HG03520 (cell line): ENCODE measurements around the gene DHX29.

ENCODE experiments used
- ATAC-seq: cut with Tn5 transposase; IDR thresholded peaks from one replicate; pipeline ENCODE4 v1.9.1; 2021; ENCODE audit warnings: mild to moderate bottlenecking, moderate library complexity; ENCODE audit not compliant: unreplicated experiment

Gene DHX29

DNA sequence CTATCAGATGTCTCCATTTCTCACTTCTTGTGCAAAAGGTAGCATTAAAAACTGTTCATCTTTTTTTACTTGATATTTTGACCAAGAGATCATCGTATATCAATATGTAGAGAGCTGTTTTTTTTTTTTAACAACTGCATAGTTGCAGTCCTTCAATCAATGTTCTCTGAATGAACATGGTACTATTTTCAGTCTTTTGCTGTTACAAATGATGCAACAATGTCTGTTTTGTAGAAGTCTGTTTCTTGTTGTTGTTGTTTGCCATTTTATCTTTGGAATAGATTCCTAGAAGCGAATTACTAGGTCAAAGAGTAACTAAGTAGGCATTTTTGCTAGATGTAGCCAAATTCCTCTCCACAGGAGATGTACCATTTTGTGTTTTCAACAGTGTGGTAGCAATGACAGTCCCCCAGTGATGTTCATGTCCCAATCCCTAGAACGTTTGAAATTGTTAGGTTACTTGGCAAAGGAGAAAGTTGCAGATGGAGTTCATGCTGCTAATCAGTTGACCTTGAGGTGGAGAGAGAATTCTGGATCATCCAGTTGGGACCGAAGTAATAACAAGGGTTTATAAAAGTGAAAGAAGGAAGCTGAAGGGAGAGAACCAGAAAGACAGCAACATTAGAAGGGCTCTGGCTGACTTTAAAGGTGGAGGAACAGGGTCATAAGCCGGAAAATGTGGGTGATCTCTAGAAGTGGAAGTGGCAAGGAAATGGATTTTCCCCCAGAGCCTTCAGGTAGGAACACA, 6.5 kb upstream of the DHX29 start:
- ATAC-seq, result no peak

GRCh38 chr5:55308254-55308836, 851 bp upstream of the DHX29 start:
- no peak for ATAC-seq

DNA sequence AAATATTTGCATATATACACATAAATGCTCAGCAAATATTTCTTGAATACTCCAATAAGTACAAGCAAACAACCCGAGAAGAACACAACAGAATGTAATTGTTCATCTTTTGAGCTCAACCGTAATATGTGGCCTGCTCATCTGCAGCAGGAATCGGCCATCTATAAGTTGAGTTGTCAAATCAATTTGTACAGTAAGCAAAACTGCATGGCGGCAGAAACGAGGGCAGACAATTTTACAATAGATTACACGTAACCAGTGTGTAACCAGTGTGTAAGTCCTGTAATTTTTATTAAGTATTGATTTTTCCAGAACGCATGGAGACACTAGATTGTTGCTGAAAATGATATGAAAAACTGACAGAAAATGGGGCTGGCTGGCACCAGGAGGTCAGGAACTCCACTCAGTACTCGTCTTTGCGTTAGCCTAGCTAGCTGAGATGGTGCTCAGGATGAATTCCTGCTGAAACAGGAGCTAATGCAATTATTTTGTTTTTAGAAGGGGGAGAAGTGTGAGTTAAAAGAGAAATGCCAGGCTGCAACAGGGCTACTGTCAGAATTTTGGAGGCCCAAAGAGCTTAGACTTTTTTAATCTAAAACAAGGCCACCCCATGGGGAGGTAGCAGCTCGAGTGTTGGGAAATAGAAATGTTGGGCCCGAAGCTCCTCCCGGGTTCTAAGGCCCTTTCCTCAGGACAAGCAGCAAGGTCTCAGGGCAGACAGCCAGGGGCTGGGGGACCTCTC, 682 bp downstream of the DHX29 start:
- ATAC-seq, result peak; percentile 5

DNA sequence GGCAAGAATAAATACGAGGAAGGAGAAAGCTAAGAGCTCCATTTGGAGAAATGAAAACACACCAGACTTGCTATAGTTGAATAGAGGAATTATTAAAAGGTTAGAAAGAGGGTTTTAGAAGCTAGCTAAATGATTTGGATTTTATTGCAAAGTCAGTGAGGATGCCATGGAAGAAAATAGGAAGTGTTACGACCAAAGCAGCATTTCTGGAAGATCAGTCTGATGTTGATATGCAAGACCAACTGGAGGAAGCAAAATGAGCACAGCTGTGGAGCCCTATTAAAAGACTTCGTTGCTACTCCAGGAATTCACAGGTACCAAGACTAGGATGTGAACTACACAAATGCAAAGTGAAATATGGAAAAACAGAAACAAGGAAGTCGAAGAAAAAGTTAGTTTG, 2.1 kb downstream of the DHX29 start:
- no peak for ATAC-seq

DNA sequence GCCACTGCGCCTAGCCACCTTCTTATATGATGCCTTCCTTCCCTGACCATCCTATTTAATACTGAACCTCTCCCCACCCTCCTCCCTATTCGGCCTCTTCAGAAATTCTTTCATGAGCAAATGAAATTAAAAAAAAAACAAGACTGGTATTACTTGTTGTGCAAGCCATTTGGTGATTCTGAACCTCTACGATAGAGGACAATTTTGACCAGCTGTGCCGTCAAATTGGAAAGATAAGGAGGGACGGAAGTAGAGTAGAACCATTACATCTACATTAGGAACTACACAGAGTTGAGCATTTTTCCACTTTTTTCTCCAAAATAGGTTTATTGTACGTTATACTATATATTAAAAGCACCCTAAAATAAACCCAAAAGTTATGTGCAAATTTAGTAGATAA, 2.9 kb downstream of the DHX29 start:
- no peak for ATAC-seq

GRCh38 chr5:55303238-55303690, 4.2 kb downstream of the DHX29 start:
- no peak for ATAC-seq

- ATAC-seq, result no peak
Observed at GRCh38 chr5:55300890-55301289, 6.6 kb downstream of the DHX29 start.

DNA sequence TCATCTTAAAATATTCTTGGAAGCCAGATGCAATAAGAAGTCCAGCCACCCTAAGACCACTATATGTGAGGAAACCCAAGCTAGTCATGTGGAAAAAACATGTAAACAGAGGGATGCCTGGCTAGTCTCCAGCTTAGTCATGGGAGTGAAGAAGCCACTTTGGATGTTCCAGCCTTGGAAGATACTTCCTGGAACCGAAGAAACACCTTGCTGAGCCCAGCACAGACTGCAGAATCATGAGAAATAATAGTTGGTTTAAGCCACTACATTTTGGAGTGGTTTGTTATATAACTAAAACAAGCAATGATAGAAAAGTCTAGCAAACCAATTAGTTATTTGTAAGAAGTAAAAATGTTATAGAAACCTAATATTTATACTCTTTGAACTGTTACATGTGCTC, 12.6 kb downstream of the DHX29 start:
- no peak for ATAC-seq

DNA sequence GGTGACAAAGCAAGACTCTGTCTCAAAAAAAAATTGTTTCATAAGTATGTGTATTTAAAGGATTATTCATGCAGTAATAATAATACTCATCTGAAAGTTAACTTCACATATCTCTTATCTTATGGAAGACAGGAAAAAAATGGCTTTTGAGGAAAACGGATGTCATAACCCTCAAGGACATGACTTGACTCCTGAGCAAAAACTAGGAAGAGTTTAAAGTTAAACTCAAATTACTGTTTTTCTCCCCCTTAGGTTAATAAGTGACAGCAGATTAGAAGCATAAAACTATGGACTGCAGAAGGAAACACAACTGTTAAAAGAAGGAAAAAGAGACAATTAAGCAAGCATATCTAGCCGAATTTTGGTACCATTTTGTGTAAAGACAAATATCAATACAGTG, 16.5 kb downstream of the DHX29 start:
- ATAC-seq, result no peak

GRCh38 chr5:55289808-55290207, 17.7 kb downstream of the DHX29 start:
- ATAC-seq, result no peak

DNA sequence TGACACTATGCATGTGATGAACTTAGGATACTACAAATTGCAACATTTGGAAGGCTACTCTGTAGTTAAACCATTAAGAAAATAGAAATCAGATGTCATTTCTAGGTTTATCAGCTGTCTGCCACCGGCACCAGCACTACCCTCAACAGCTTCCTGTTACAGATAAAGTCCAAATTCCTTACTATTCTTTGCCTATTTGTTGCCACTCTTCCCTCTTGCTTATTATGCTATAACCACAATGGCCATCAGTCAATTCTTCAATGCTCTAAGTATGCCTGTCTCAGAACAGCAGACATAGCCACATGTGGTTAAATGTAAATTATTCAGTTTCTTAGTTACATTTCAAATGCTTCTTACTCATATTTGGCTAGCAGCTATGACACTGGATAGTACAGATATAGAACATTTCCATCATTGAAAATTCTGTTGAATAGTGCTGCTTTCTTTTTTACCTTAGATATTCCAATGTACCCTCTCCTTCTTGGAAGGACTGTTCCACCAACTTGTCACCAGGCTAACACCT, 21.0 kb downstream of the DHX29 start:
- ATAC-seq, result no peak

DNA sequence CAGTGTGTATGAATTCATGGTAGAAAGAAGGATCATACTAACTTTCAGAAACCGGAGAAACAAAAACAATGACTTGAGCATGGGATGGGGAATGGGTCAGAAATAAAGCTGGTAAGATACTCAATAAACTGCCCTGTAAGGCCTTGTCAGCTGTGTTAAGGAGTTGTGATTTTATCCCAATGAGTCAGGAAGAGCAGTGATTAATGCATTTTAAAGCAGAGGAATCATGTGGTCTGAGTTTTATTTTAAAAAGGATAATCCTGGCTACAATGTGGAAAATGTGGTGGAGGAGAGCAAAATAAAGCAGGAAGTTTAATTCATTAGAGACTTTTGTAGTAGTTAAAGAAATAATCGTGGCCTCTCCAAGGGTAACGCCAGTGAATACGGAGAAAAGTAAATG, 28.7 kb downstream of the DHX29 start:
- no peak for ATAC-seq

GRCh38 chr5:55276771-55277170, 30.7 kb downstream of the DHX29 start:
- no peak for ATAC-seq

- no peak for ATAC-seq
Observed at GRCh38 chr5:55258339-55258738, 49.2 kb downstream of the DHX29 start.

DNA sequence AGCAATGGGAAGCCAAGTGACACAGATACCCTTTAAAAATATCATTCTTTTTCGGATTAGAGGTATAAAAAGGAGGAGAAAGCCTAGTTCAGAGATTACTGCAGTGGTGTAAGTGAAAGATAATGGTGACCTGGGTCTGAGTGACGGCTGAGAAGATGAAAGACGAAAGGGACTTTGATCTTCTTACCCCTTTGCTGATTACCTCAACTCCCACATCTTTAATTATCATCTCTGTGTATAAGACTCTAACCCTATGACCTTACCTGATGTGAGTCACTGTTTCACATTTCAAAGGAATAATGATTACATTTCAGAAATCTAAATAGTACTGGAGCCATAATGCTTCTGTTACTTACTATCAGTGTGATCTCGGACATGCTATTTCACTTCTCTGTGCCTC, 52.7 kb downstream of the DHX29 start:
- no peak for ATAC-seq

DNA sequence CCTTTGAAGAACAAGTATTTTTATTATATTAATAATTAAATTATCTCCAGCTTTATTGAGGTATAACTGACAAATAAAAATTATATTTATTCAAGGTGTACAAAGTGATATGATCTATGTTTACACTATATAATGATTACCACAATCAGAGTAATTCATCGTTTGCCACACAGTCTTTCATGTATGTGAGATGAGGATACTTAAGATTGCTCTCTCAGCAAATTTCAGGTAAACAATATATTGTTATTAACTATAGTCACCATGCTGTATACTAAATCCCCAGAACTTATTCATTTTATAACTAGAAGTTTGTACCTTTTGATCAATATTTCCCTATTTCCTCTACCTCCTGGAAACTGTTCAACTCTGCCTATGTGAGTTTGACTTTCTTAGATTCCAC, 57.4 kb downstream of the DHX29 start:
- no peak for ATAC-seq

DNA sequence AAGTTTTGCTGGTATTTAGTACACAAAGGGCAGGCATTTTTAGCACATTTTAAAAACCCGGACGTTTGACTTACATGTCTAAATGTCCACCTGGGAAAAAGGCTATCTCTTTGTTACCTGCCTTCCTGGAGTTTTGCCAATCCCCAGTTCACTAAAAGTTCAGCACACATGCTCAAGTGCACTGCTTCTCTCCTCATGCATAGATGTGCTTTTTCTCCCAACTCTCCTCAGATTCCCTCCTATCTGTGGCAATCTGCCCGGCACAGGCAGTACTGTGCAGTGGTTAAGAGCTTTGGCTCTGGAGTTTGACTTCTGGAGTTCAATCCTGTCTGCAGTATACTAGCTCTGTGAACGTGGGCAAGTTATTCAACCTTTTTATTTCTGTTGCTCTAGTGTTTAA, 65.7 kb downstream of the DHX29 start:
- no peak for ATAC-seq

- no peak for ATAC-seq
Observed at GRCh38 chr5:55236800-55237199, 70.7 kb downstream of the DHX29 start.

- no peak for ATAC-seq
Observed at GRCh38 chr5:55234121-55234700, 73.3 kb downstream of the DHX29 start.

DNA sequence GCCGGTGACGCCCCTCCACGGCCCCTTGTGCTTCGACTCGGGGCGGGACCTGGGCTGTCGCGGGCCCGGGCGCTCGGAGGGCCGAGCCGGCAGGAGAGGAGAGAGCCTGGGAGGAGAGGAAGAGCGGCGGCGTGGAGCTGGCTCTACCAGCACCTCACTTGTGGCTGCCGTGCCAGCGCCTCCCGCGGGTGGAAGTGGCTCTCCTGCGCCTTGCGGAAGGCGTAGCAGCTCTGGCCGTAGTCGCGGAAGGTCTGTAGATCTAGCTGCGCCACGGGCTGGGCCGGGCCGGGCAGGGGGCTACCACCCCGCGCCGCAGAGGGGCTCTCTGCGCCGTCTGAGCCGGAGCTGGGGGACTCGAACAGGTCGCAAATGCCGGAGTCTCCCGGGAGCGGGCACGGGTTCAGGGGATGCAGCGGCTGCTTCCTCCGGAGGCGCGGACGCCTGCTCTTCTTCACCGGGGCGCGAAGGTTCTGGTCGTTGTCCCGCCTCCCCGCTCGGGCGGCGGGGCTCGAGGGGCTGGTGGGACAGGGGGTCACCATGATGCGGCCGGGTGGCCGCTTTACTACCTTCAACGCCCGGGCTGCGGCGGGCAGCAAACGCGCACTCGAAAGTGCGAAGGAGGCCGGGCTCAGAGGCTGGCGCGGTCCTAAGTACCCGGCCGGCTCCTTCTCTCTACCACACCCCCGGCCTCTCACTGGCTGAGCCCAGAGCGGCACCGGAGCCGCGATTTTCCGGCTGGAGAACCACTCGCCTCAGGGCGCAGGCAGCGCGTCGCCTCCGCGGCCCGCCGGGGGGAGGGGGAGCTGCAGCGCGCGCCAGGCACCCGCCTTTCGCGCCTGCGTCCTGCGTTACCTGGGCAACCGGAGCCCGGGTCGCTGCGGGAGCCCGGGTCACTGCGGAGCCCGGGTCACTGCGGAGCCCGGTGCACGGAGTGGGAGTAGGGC, 74.2 kb downstream of the DHX29 start, which contains the start of gene CCNO:
Gene CCNO (minus strand): TSS at position 624 of the 944 bp plus-strand sequence. CDS start 85 bp downstream, at position 539.
- no peak for ATAC-seq
